ENCODE data around the gene WIPF2. TPM values are rescaled to one million over a fixed set of nuclear protein-coding genes. Genes with fewer than 3 reads are reported as not detected.
A peak's percentile ranks its signal among the peaks of the same experiment; 100 is the strongest.
"Not testable (repeated sequence)": the region's sequence is repeated elsewhere in the genome, so short reads cannot be mapped to it uniquely, and the experiment has no call there.

The WIPF2 gene
- total RNA-seq, 2 experiments from 2014 or later, result 26.0 TPM

- not testable (repeated sequence) for H3K27ac Mint-ChIP-seq, H3K27me3 Mint-ChIP-seq, H3K9me3 Mint-ChIP-seq, DNase-seq, H3K4me3 Mint-ChIP-seq
- ChIA-PET POLR2A (interaction anchor here (0.9 to 8.8 kb wide), 10 partner anchors 11 to 89 kb away, joined by 3 to 68 read pairs (median 6); partner anchors contain the start of gene CDC6), CTCF (interaction anchor here (2.5 to 11.6 kb wide), 4 partner anchors 12 to 58 kb away, joined by 9 to 173 read pairs (median 38); no protein-coding TSS in a partner anchor)
- Mint-ChIP-seq H3K36me3 (ENCODE audit: low read depth) (peaks cover 41% of the 10 kb centered on the region), H3K4me1 (peaks cover 18% of the 10 kb centered on the region)
These were observed 85.4 kb downstream of the WIPF2 start for GRCh38 chr17:40304552-40304863.

GRCh38 chr17:40304866-40305265 lies 85.8 kb downstream of the WIPF2 start:
- Mint-ChIP-seq H3K36me3 (ENCODE audit: low read depth) (peaks cover 39% of the 10 kb centered on the region), H3K4me1 (peaks cover 22% of the 10 kb centered on the region)
- ChIA-PET CTCF (interaction anchor here (1.0 to 11.6 kb wide), 5 partner anchors 12 to 58 kb away, joined by 3 to 173 read pairs (median 9); no protein-coding TSS in a partner anchor), POLR2A (interaction anchor here (0.9 to 8.8 kb wide), 10 partner anchors 11 to 89 kb away, joined by 3 to 68 read pairs (median 4); partner anchors contain the start of gene CDC6)
- not testable (repeated sequence) for DNase-seq, H3K4me3 Mint-ChIP-seq, H3K9me3 Mint-ChIP-seq, H3K27ac Mint-ChIP-seq, H3K27me3 Mint-ChIP-seq

GRCh38 chr17:40306395-40306794 lies 87.3 kb downstream of the WIPF2 start:
- H3K27ac Mint-ChIP-seq, result peak overlapping the region; percentile 4
- H3K4me3 Mint-ChIP-seq, result no peak overlapping the region
- POLR2A ChIA-PET, result interaction anchor here (0.8 to 8.8 kb wide), 18 partner anchors 9 to 254 kb away, joined by 3 to 68 read pairs (median 6); partner anchors contain the start of genes CDC6 and WIPF2

GRCh38 chr17:40307001-40307730 lies 88.1 kb downstream of the WIPF2 start:
- Mint-ChIP-seq H3K36me3 (ENCODE audit: low read depth) (peaks cover 20% of the 10 kb centered on the region), H3K27me3 (no peaks in the 10 kb centered on the region), H3K4me3 (no peak overlapping the region), H3K27ac (no peak overlapping the region), H3K9me3 (no peaks in the 10 kb centered on the region), H3K4me1 (peaks cover 44% of the 10 kb centered on the region)
- ChIA-PET CTCF (interaction anchor here (0.8 to 11.6 kb wide), 13 partner anchors 9 to 247 kb away, joined by 3 to 173 read pairs (median 4); no protein-coding TSS in a partner anchor), POLR2A (interaction anchor here (0.8 to 8.8 kb wide), 20 partner anchors 9 to 253 kb away, joined by 3 to 68 read pairs (median 6); partner anchors contain the start of genes CDC6 and WIPF2)
- DNase-seq, result peak; percentile 23

More at GRCh38 chr17:40306395-40306794, 87.3 kb downstream of the WIPF2 start:
- H3K27me3 Mint-ChIP-seq, result no peaks in the 10 kb centered on the region
- peaks cover 28% of the 10 kb centered on the region for H3K36me3 Mint-ChIP-seq (ENCODE audit: low read depth)
- CTCF ChIA-PET, result interaction anchor here (0.6 to 11.6 kb wide), 11 partner anchors 10 to 247 kb away, joined by 3 to 173 read pairs (median 3); no protein-coding TSS in a partner anchor
- no peaks in the 10 kb centered on the region for H3K9me3 Mint-ChIP-seq
- no peak for DNase-seq
- H3K4me1 Mint-ChIP-seq, result peaks cover 36% of the 10 kb centered on the region

GRCh38 chr17:40307740-40308239 lies 88.7 kb downstream of the WIPF2 start:
- Mint-ChIP-seq H3K4me3 (no peak overlapping the region), H3K9me3 (no peaks in the 10 kb centered on the region), H3K36me3 (ENCODE audit: low read depth) (peaks cover 14% of the 10 kb centered on the region), H3K27me3 (no peaks in the 10 kb centered on the region), H3K27ac (no peak overlapping the region), H3K4me1 (peaks cover 46% of the 10 kb centered on the region)
- POLR2A ChIA-PET, result interaction anchor here (1.1 to 8.8 kb wide), 15 partner anchors 9 to 89 kb away, joined by 3 to 68 read pairs (median 7); partner anchors contain the start of genes CDC6 and WIPF2
- no peak for DNase-seq
- CTCF ChIA-PET, result interaction anchor here (0.6 to 11.6 kb wide), 10 partner anchors 9 to 224 kb away, joined by 3 to 173 read pairs (median 5); no protein-coding TSS in a partner anchor

GRCh38 chr17:40309031-40309948 lies 90.2 kb downstream of the WIPF2 start, which contains the start of gene RARA:
TSS of gene RARA (plus strand) at chr17:40309180. CDS start at chr17:40331219, 22,039 bp downstream.
- Mint-ChIP-seq H3K36me3 (ENCODE audit: low read depth) (peaks cover 2% of the 10 kb centered on the region), H3K27ac (no peak within 1 kb of the TSS), H3K4me1 (peaks cover 48% of the 10 kb centered on the region), H3K27me3 (no peaks in the 10 kb centered on the region), H3K9me3 (no peaks in the 10 kb centered on the region), H3K4me3 (no peak within 1 kb of the TSS)
- ChIA-PET POLR2A (interaction anchor here (1.0 to 12.1 kb wide), 7 partner anchors 11 to 66 kb away, joined by 3 to 129 read pairs (median 10); partner anchors contain the start of gene CDC6), CTCF (interaction anchor here (0.7 to 11.6 kb wide), 4 partner anchors 22 to 54 kb away, joined by 3 to 173 read pairs (median 6); no protein-coding TSS in a partner anchor)
- peak; percentile 16 for DNase-seq

- Mint-ChIP-seq H3K27me3 (no peaks in the 10 kb centered on the region), H3K36me3 (ENCODE audit: low read depth) (peaks cover 2% of the 10 kb centered on the region), H3K4me3 (no peak overlapping the region), H3K9me3 (no peaks in the 10 kb centered on the region), H3K4me1 (peaks cover 54% of the 10 kb centered on the region), H3K27ac (peak overlapping the region; percentile 22)
- ChIA-PET POLR2A (interaction anchor here (1.0 to 12.1 kb wide), 6 partner anchors 11 to 65 kb away, joined by 3 to 129 read pairs (median 14); partner anchors contain the start of gene CDC6), CTCF (interaction anchor here (0.6 to 11.6 kb wide), 4 partner anchors 31 to 166 kb away, joined by 3 to 173 read pairs (median 4); no protein-coding TSS in a partner anchor)
- no peak for DNase-seq
These were observed 90.9 kb downstream of the WIPF2 start for GRCh38 chr17:40309949-40310510.

GRCh38 chr17:40310882-40311391 lies 91.8 kb downstream of the WIPF2 start:
- peaks cover 62% of the 10 kb centered on the region for H3K4me1 Mint-ChIP-seq
- H3K9me3 Mint-ChIP-seq, result no peaks in the 10 kb centered on the region
- ChIA-PET POLR2A (interaction anchor here (1.1 to 12.1 kb wide), 2 partner anchors 18 to 42 kb away, joined by 3 to 129 read pairs; no protein-coding TSS in a partner anchor), CTCF (interaction anchor here (0.6 to 11.6 kb wide), 2 partner anchors 43 to 166 kb away, joined by 3 to 173 read pairs; no protein-coding TSS in a partner anchor)
- no peak overlapping the region for H3K4me3 Mint-ChIP-seq
- H3K27me3 Mint-ChIP-seq, result no peaks in the 10 kb centered on the region
- H3K36me3 Mint-ChIP-seq (ENCODE audit: low read depth), result peaks cover 2% of the 10 kb centered on the region
- H3K27ac Mint-ChIP-seq, result no peak overlapping the region
- DNase-seq, result no peak

GRCh38 chr17:40311575-40311974 lies 92.5 kb downstream of the WIPF2 start:
- peak; percentile 15 for DNase-seq
- Mint-ChIP-seq H3K27ac (no peak overlapping the region), H3K9me3 (no peaks in the 10 kb centered on the region), H3K27me3 (no peaks in the 10 kb centered on the region), H3K36me3 (ENCODE audit: low read depth) (peaks cover 2% of the 10 kb centered on the region), H3K4me3 (no peak overlapping the region), H3K4me1 (peaks cover 68% of the 10 kb centered on the region)
- ChIA-PET CTCF (no interaction called here), POLR2A (interaction anchor here (1.1 to 12.1 kb wide), 4 partner anchors 18 to 41 kb away, joined by 3 to 129 read pairs (median 4); no protein-coding TSS in a partner anchor)

GRCh38 chr17:40312131-40312731 lies 93.1 kb downstream of the WIPF2 start:
- H3K27me3 Mint-ChIP-seq, result no peaks in the 10 kb centered on the region
- no peak for DNase-seq
- POLR2A ChIA-PET, result interaction anchor here (0.7 to 12.1 kb wide), 5 partner anchors 10 to 29 kb away, joined by 3 to 129 read pairs (median 3); no protein-coding TSS in a partner anchor
- H3K36me3 Mint-ChIP-seq (ENCODE audit: low read depth), result peaks cover 2% of the 10 kb centered on the region
- no peak overlapping the region for H3K4me3 Mint-ChIP-seq
- no peak overlapping the region for H3K27ac Mint-ChIP-seq
- H3K4me1 Mint-ChIP-seq, result peaks cover 72% of the 10 kb centered on the region
- H3K9me3 Mint-ChIP-seq, result no peaks in the 10 kb centered on the region
- CTCF ChIA-PET, result interaction anchor here (0.9 kb wide), 1 partner anchor 10 kb away, joined by 3 read pairs; no protein-coding TSS in a partner anchor

All from activated CD4-positive, alpha-beta memory T cell treated with anti-CD3 and anti-CD28 coated beads, Interleukin-2, amount 10 ng/mL, durations not matched to agents 7 days and 5 days (primary cell).